Stimulated activated CD4-positive, alpha-beta T cell treated with anti-CD3 and anti-CD28 coated beads, Interleukin-12 subunit alpha, Interleukin-12 subunit beta, amount 100 ng/mL, for 24 hours (primary cell): Measurements from ENCODE around the gene BDH1.

Source experiments
- DNase-seq, 2 experiments: peaks; one replicate each; pipeline ENCODE4 v3.0.0-alpha.2; 2020; ENCODE audit warnings: low read depth in 2 of 2

Gene BDH1

DNA sequence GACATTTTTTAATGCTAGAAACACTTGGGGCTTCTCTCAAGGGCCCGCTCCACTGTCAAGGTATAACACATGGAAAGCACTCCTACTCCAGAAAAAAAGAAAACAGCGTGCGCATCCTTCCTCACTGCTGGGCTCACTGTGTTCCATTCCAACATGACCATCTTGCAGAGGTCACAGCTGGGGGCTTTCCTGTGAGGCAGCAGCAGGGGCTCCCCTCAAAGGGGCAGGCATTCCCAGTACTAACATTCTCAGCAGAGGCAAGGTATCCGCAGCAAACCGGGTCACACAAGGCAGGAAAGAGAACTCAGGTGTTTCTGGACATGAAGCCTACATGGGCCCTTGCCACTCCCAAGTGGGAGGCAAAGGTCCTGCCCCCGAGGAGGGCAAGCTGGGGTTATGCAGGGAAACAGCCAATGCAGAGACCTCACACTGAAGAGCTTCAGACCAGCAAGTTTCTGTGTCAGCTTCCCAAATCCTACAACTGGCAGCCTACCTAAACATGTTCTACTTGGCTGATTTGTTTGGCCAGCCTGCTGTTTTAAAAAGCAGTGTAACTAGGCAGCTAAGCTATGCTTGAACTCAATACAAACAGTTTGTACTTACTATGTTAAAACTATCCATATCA, 6.4 kb downstream of the BDH1 start:
- no peak for DNase-seq

DNA sequence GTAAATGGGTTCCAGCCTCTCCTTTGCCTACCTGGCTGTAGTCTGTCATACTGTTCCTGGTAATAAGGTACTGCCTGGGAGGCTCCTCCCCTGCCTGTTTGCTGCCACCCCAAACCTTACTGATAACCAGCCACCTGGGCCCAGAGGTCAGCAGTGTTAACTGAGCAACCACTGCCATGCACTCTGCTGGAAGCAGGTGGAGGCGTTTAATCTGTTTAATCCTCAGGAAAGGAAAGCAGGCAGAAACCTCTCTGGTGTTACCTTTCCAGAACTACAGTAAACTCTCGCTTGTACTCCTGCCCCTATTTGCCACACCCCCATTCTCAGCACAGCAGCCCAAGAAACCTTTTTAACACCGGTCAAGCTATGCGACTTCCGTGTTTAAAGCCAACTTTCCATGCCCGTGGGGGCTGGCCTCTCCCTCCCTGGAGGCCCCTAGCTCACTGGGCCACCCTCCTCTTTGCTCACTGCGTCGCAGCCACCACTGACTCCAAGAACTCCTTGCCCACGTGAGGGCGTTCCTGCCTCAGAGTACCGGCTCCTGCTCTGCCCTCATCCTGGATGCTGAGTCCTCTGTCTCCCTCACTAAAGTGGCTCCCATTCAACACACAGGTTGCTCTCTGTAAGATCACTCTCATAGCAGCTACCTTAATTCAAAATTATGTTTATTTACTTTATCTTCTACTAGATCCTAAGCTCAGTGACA, 8.3 kb downstream of the BDH1 start:
- DNase-seq: no peak

DNA sequence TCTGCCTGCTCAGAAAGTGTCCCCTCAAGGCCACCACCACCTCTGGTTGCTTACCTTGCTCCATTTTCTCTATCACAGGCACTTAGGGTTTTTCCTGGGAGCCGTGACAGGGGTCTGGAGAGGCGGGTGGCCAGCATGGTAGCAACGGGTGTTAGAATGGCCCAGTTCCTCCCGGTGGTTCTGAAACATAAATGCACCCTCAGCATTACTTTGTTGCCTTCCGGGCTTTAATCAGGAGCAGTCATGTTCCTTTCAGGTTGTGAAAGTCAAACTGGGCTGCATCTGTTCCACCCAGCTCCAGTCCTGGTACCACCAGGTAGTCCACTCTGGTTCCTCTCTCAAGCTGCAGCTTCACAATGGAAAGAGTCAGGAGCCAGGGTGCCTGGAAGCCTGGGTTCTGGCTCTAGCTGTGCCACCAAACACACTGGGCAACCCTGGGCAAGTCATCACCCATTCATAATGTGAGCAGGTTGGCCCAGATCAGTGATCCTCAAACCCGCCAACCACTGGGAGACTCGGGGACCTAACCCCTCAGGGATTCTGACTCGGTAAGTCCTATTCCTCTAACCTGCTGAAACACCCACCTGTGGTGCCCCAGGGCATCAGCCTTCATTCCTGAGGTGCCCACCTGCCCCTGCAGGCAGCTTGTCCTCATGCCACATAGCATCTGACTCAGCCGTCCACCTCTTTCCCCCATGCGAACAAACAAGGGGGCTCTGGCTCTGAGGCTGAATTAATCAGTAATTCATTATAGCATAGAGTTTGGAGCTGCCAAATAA, 9.3 kb downstream of the BDH1 start:
- DNase-seq: no peak

DNA sequence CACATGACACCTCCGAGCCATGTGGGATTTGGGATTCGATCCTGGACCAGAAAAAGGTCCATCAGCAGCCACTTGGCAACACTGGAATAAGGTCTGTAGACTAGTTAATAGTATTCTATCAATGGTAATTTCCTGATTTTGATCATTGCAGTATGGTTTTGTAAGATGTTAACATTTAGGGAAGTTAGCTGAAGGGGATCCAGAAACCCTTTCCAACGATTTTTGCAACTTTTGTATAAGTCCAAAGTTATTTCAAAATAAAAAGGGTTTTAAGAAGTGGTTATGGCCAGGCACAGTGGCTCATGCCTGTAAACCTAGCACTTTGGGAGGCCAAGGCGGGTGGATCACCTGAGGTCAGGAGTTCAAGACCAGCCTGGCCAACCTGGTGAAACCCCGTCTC, 10.2 kb downstream of the BDH1 start:
- DNase-seq: no peak

DNA sequence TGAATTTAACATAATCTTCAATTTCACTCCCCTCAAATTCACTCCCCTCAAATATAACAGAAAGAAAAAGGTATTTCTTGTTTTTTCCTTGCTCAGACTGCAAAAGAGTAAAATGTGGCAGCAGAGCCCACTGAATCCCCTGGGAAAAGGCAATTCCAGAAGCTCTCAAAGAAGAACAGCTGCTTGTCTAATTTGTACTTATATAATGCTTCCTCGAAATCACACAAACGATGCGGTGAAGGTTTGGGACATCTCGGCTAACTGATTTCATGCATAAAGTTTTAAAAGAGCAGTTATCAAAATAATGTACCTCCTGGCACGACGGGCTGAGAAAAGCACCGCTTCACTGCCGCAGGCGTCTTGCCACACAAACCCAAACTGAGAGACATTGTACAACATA, 10.7 kb downstream of the BDH1 start:
- no peak for DNase-seq

DNA sequence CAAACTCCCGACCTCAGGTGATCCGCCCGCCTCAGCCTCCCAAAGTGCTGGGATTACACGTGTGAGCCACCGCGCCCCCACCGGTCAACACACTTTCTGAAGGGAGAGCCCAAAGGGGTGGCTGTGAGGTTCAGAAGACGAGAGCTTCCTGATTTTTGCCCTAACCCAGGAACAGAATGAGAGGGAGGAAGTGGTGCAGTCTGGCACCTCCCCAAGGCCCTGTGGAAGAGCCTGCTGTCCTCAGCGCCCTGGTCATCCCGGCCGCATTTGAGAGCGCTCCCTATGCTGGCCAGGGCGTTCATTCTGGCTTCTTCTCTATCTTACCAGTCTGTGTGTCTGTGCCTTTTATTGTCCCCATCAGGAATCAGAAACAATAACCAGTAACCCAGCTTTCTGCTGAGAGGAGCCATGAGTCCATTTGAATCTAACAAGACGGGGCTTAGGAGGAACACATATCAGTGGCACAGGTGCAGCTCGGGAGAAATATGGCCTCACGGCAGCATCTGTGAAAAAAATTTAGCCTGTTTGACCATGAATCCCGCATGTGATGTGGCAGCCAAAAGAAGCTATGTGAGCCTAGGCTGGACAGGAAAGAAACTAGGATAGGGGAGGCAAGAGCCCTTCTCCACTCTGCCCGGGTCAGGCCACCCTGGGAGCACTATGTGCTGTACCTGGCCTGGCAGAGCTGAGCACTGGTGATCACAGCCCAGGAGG, 12.9 kb downstream of the BDH1 start:
- DNase-seq: no peak

DNA sequence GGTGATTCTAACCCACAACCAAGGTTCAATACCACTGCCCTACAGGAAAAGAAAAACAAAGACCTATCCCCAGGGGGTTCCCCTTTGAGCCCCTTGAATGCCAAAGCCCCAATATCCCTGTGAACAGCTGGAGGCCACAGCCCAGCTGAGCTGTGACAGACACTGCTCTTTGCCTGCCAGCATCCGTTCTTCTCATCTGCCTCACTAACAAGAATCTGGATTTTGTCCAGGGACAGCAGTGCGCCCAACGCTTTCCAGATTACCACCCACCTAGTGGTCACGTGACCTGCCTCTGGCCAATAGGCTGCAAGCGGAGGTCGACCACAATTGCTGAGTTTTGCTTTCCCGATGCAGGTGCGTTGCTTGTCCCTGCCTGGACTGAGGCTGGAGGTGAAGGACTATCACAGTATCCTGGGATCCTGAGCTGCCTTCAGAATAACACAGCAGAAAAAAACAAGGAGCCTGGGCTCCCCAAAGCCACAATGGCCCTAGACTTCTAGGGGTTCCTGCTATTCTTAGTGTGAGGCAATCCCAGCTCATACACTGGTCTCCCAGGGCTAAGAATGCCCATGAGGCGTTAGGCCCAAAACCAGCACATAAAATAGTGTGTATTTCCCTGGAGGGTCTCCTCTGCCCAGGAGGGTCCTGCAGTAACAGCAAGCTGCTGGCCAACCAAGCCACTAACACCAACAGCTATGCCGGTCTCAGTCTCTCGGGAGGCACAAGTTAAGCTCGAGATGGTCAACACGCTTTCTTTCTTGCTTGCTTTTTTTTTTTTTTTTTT, 13.8 kb downstream of the BDH1 start:
- no peak for DNase-seq

DNA sequence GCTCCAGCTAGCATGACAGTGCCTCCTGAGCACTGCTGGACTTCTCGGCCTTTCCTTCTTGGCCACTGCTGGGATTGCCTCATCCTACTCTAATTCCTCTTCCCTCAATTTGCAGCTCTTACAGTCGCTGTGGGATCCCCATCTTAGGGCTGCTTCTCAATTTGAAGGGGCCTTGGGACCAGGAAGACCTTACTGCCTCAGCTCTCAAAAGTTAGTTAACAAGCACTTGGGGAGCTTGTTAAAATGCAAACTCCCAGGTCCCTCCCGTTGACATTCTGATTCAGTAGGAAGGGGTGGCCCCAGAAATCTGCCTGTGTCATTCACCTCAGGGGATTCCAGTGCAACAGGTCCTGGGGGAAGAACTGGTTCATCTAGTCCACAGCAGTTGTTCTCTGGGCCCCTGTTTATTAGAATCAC, 14.8 kb downstream of the BDH1 start:
- no peak for DNase-seq

DNA sequence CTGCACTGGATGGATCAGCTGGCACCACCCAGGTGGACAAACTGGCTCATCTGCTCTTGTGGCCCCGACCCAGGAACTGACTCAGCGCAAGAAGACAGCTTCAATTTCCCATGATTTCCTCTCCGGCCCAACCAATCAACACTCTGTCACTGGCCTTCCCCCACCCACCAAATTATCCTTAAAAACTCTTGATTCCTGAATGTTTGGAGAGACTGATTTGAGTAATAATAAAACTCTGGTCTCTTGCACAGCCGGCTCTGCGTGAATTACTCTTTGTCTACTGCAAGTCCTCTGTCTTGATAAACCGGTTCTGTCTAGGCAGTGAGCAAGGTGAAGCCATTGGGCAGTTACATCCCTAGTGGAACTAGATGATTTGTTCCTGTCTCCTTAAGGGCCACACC, 16.1 kb downstream of the BDH1 start:
- DNase-seq: no peak

DNA sequence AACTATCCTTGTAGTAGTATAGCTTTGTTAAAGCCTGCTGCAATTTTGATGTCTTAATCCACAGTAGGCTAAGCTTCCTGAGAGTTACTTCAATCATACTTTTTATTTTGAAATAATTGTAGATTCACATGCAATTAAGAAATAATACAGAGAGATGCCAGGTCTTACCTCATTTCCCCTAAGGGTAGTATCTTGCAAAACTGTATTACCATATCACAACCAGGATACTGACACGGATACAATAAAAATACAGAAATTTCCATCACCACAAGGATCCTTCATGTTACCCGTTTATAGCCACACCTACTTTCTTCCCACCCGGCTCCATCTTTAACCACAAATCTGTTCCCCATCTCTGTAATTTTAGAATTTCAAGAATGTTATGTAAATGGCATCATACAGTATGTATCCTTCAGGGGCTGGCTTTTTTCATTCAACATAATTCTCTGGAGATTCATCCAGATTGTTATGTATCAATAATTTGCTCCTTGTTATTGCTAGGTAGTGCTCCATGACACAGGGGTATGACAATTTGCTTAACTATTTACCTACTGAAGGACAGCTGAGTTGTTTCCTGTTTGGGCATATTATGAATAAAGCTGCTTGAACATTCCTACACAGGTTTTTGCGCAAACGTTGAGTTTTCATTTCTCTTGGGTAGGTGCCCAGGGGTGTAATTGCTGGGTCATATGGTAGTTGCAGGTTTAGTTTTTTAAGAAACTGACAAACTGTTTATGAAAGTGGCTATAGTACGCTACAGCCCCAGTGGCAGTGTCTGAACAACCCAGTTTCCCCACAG, 21.6 kb downstream of the BDH1 start:
- DNase-seq: no peak

DNA sequence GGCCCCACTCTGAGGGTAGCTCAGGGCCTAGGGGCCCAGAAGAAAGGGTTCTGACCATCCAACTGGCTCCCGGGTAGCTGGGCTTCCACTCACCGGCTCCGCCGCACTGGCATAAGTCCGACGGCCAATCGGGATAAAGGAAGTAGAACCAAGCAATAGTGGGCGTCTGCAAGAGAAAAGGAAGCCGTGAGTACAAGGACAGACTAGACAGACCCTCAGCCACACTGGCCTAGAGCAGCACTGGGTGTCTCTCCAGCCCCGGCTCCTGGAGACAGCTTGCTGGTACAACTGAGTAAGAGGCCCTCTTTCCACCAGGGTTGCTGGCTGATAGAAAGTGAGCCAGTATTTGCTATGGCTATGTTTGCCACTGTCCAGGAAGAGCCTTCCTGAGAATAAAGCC, 22.4 kb downstream of the BDH1 start:
- DNase-seq: no peak

DNA sequence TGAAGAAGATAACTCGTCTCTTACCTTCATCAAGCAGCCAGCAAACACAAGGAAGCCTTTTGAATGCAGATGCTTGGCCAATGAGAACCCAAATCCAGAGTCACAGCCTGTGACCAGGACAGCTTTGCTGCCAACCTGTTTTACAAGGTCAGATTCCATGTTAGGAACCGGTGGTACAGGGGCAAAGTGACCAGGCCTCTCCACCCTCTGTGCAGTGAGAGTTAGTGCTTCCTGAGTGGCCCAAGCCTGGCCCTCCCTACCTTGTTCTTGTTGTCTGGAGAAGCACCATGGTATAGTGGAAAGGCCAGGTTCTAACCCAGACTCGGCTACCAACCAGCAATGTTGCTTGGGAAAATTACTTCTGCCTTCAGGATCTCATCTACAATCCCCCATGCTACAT, 23.4 kb downstream of the BDH1 start:
- DNase-seq: no peak

DNA sequence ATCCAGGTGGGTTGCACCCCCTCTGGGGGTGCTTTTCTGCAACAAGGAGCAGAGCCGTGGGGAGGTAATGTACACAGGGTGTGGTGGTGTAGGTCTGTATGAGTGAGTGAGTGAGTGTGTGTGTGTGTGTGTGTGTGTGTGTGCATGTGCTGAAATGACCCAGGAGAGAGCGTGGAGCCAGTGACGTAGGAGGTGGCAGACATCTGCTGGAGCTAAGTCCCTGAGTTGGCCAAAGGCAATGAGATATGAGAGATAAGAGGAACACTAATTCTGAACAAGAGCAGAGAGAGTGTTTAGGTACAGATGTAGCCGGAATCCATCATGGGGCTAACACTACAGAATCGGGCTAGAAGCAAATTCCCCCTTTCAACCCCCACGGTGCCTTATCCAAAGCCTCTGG, 27.6 kb downstream of the BDH1 start:
- DNase-seq: no peak

DNA sequence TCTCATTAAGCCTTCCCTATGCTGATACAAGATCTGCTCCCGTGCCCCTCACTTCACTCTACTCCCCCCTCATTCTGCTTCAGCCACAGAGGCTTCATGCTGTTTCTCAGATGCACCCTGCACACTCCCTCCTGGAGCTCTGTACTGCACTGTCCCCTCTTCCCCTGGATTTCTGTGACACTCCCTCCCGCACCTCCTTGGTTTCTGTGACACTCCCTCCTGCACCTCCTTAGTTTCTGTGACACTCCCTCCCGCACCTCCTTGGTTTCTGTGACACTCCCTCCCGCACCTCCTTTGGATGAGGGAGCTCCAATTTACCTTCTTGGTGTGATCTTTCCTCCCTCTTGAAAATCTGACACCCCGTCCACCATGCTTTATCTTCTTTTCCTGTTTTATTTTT, 28.2 kb downstream of the BDH1 start:
- no peak for DNase-seq

DNA sequence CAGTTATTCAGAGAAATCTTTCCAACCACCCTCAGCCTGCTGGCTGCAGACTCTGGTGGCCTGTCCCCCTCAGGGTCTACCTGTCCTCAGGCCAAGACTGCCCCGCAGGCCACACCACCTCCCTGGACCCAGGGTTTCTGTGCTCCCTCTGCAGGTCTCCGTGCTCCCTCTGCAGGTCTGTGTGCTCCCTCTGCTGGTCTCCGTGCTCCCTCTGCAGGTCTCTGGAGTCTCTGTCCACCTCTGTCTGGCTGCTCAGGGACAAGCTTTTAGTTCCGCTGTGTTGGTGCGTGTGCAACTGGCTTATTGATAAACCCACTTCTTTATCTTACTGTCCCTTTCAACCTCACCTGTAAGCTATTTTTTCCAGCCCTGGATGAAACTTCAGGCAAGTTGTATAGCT, 30.1 kb downstream of the BDH1 start:
- DNase-seq: no peak

DNA sequence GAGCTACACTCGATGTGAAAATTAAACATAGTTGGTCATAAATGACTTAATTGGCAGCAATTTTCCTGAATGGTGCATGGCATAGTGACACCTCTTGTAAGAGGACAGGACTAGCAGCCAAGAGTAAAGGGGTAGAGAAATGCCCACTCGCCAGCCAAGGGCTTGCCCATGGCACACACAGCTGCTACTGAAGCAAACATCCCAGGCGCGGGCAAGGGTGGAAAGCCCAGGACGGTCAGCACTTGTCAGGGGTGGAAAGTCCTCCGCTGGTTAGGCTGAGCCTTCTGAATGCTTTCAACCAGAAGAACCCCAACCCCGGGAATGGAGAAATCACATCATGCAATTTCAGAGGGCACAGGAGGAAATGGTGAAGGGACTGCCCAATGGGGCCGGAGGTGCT, 31.6 kb downstream of the BDH1 start:
- no peak for DNase-seq

DNA sequence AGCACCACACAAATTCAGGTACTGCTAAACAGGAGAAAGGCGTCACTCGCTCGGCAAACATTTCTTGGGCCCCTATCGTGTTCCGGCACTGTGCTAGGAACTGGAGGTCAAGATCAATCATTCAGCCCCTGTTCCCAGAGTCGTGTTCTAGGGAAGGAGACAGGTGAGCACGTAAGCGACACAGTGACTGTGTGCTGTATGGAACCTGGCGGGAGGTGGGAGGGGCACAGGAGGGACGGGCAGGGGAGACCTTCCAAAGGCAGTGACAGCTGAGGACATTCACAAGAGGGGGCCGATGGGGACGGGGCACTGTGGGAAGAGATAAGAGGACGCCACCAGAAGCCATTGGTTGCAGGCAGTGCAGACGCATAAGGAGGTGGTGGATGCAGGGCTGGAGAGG, 32.2 kb downstream of the BDH1 start:
- no peak for DNase-seq

DNA sequence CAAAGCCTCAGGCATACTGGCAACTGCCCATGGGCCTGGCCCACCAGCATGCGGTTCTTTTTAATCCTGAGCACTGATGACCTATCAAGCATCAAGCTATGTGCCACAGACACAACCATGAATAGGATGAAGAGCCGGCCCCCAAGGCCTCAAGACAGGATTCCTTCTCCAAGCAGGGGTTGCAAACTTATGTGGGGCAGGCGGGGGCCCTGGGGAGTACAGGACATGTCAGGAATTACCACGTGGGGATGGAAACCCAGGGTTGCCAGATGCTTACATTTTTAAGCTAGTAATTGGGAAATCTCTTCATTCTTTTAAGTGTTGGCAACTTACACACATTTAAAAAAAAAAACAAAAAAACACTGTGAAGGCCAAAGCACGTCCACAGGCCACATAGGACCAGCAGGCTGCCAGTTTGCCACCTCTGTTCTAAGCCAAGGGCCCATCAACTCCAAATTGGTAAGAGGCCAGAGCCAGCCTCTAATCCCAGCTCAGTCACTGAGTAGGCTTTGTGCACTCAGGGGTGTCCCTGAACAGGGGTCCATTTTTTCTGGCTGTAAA, 32.8 kb downstream of the BDH1 start:
- no peak for DNase-seq

DNA sequence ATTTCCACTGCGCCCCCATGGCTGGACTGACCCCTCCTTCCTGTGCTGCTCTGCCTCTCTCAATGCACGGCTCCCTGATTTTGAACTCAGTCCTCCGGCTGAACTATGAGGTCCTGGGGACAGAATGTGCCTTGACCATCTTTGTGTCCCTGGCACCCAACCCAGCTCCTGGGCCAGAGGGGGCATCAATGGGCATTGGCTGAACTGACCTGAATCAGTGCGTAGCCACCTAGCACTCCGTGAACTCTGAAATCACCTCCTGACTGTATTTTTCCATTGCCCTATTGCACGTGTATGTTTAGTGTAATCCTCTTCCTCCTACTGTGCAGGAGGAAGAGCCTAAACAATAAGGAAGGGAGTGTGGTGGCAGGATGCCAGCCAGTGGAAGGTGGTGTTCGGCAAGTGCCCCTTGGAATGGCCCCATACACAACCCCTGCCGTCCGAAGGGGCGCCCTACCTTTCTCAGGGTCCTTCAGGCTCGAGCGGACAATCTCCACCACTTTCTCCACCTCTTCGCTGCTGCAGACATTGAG, 33.5 kb downstream of the BDH1 start:
- DNase-seq: no peak
